Lung (tissue), 12 donors: ENCODE results near the gene IVD. TPM values are rescaled to one million over a fixed set of nuclear protein-coding genes. Genes with fewer than 3 reads are reported as not detected.

Source experiments
- ATAC-seq: fragments of 200-7000 bp; cut with Tn5 transposase; one replicate; pipeline ENCODE4 v1.9.1; 2020; ENCODE audit warnings: moderate number of reproducible peaks; ENCODE audit not compliant: insufficient read depth, low FRiP score
- DNase-seq, 3 donors: peaks; one replicate each; pipeline ENCODE4 v3.0.0-alpha.2; 2013 to 2017
- H3K27ac ChIP-seq, 2 donors: one replicate each; pipeline ENCODE4 v1.5.1; 2013; ENCODE audit warnings: mild to moderate bottlenecking in 2 of 2, moderate library complexity in 2 of 2, control low read depth in 1 of 2, inconsistent platforms in 1 of 2, low read depth in 1 of 2, low read length in 1 of 2
- H3K27me3 ChIP-seq, 3 donors: one replicate each; pipeline ENCODE4 v1.5.1; 2013; ENCODE audit warnings: low read length in 2 of 3; ENCODE audit not compliant: control insufficient read depth in 3 of 3, insufficient read depth in 3 of 3
- H3K36me3 ChIP-seq, 4 donors: one replicate each; pipeline ENCODE4 v1.5.1; 2013; ENCODE audit warnings: low read length in 4 of 4, mild to moderate bottlenecking in 1 of 4, moderate library complexity in 1 of 4; ENCODE audit not compliant: control insufficient read depth in 4 of 4, insufficient read depth in 4 of 4
- H3K4me1 ChIP-seq, 5 donors: one replicate each; pipeline ENCODE4 v1.5.1; 2013; ENCODE audit warnings: low read length in 5 of 5, mild to moderate bottlenecking in 2 of 5, moderate library complexity in 1 of 5; ENCODE audit not compliant: control insufficient read depth in 5 of 5, insufficient read depth in 5 of 5
- H3K4me3 ChIP-seq: one replicate; pipeline ENCODE4 v1.5.1; 2013; ENCODE audit warnings: mild to moderate bottlenecking, control low read depth, moderate library complexity
- H3K9ac ChIP-seq, 2 donors: one replicate each; pipeline ENCODE4 v1.5.1; 2013; ENCODE audit warnings: low read length in 2 of 2, control low read depth in 1 of 2; ENCODE audit not compliant: insufficient read depth in 1 of 2
- H3K9me3 ChIP-seq, 4 donors: one replicate each; pipeline ENCODE4 v1.5.1; 2013; ENCODE audit warnings: low read length in 3 of 4, mild to moderate bottlenecking in 1 of 4, moderate library complexity in 1 of 4; ENCODE audit not compliant: control insufficient read depth in 4 of 4, insufficient read depth in 3 of 4
- WGBS, 2 donors: extraction: QIAGEN DNeasy Blood & Tissue Kit; methylation state at CpG; one replicate each; pipeline ENCODE4 v1.1.7; 2013; 5-methylcytosine and 5-hydroxymethylcytosine counted together
- polyA plus RNA-seq, 2 donors: library from polyadenylated mRNA; stranded (reverse); fragments of 200-250 nt; gene quantifications; one replicate each; pipeline ENCODE4 v1.2.1, GENCODE V29; 2013
- total RNA-seq, 2 donors: library from RNA; depleted of rRNA in 1 of 2; stranded (reverse); fragments of >200 nt in 1 of 2; gene quantifications; one replicate each; pipeline ENCODE4 v1.2.1, GENCODE V29; 2014 to 2021
- TF ChIP-seq, protein P1 (sequence below): IDR thresholded peaks from 2 replicates; pipeline ENCODE4 v1.5.1; 2012; ENCODE audit warnings: mild to moderate bottlenecking; ENCODE audit errors: control extremely low read depth, extremely low read depth
- donor health status: control.
- donor health status: control.
- donor health status: Bipolar disorder and iron deficiency.
- donor health status: healthy.
- donor health status: DM: yes; HTN: yes; CAD: no.

Gene IVD
- total and polyA plus RNA-seq, 4 donors: 41.4 to 87.8 (median 49.3) TPM

DNA sequence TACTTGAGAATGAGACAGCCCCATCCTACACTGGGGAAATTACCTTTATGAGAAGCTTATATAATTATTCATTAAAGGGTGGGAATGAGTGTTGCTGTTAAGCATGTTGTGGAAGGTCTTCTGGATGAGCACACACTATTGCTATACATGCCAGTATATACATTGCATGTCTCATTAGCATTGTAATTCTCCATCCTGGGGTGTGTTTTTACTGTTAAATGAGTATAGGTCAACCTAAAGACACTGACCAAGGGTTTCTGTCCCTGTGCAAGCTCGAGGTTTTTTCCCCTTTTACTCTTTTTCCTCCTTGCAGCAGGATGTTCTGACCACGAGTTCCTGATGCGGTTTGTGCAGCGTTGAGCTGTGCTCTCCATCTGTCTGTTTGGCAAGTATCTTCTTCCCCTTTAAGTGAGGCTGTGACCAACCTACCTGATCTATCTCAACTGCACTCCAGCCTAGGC is 7.2 kb upstream of the IVD start:
- TF ChIP-seq, protein P1, sequence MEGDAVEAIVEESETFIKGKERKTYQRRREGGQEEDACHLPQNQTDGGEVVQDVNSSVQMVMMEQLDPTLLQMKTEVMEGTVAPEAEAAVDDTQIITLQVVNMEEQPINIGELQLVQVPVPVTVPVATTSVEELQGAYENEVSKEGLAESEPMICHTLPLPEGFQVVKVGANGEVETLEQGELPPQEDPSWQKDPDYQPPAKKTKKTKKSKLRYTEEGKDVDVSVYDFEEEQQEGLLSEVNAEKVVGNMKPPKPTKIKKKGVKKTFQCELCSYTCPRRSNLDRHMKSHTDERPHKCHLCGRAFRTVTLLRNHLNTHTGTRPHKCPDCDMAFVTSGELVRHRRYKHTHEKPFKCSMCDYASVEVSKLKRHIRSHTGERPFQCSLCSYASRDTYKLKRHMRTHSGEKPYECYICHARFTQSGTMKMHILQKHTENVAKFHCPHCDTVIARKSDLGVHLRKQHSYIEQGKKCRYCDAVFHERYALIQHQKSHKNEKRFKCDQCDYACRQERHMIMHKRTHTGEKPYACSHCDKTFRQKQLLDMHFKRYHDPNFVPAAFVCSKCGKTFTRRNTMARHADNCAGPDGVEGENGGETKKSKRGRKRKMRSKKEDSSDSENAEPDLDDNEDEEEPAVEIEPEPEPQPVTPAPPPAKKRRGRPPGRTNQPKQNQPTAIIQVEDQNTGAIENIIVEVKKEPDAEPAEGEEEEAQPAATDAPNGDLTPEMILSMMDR: no peak
- DNase-seq: peak in 1 of 3 donors; percentile 12
- Histone ChIP-seq H3K27ac (no peak overlapping the region), H3K9ac (no peak overlapping the region), H3K36me3 (peaks cover 0 to 5% (median 4%) of the 10 kb centered on the region in 4 donors), H3K9me3 (no peaks in the 10 kb centered on the region), H3K27me3 (no peaks in the 10 kb centered on the region), H3K4me3 (no peak overlapping the region), H3K4me1 (peaks cover 0 to 3% (median 0%) of the 10 kb centered on the region in 5 donors)
- no peak for ATAC-seq
- WGBS, 2 donors: 27 to 43% methylated on average over 4 of the region's 4 CpGs

DNA sequence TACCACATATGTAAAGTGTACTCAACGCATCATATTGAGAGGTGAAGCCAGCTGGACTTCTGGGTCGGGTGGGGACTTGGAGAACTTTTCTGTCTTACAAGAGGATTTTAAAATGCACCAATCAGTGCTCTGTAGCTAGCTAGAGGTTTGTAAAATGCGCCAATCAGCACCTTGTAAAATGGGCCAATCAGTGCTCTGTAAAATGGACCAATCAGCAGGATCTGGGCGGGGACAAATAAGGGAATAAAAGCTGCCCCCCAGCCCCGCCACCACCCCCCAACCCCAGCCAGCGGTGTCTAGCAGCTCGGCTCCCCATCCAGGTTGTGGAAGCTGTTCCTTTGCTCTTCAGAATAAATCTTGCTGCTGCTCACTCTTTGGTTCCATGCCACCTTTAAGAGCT is 6.2 kb upstream of the IVD start:
- Histone ChIP-seq H3K27me3 (no peaks in the 10 kb centered on the region), H3K27ac (no peak overlapping the region), H3K9ac (no peak overlapping the region), H3K36me3 (no peaks in the 10 kb centered on the region), H3K9me3 (no peaks in the 10 kb centered on the region), H3K4me1 (peaks cover 0 to 3% (median 0%) of the 10 kb centered on the region in 5 donors), H3K4me3 (no peak overlapping the region)
- DNase-seq (no peak), ATAC-seq (no peak)
- TF ChIP-seq, protein P1: no peak
- 80 to 82% methylated on average over 7 of the region's 7 CpGs for WGBS, 2 donors

DNA sequence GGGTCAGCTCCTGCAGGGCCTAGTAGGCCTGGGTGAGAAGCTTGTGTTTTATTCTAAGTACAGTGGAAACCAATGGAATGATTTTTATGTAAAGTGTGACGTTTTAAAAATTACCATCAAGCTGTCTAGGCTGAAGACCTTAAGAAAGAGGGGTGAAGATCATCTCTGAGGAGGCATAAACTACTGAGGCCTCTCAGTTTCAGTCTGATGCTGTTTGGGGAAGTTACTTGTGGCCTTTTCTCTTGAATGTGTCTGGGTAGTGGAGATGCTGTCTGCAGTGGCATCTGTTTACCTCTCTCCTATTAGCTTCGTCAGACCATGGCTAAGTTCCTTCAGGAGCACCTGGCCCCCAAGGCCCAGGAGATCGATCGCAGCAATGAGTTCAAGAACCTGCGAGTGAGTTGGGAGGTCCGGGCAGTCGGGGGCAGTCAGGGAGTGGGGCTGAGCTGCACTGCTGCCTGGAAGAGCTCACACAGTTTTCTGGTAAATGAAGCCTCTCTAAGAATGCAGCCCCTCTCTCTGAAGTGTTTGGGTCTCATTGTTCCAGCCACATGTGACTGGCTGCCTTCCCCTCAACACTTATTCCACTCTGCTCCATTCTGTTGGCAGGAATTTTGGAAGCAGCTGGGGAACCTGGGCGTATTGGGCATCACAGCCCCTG is 1.9 kb downstream of the IVD start:
- ATAC-seq (no peak), DNase-seq (no peak)
- no peak overlapping the region for H3K9ac ChIP-seq
- H3K9me3 ChIP-seq: no peaks in the 10 kb centered on the region
- 86 to 88% methylated on average over 8 of the region's 8 CpGs for whole genome bisulfite sequencing, 2 donors
- H3K27me3 ChIP-seq: no peaks in the 10 kb centered on the region
- peaks cover 8 to 24% (median 18%) of the 10 kb centered on the region in 4 donors for H3K36me3 ChIP-seq
- peaks cover 0 to 16% (median 3%) of the 10 kb centered on the region in 5 donors for H3K4me1 ChIP-seq
- TF ChIP-seq, protein P1: no peak
- no peak overlapping the region for H3K4me3 ChIP-seq
- no peak overlapping the region for H3K27ac ChIP-seq

DNA sequence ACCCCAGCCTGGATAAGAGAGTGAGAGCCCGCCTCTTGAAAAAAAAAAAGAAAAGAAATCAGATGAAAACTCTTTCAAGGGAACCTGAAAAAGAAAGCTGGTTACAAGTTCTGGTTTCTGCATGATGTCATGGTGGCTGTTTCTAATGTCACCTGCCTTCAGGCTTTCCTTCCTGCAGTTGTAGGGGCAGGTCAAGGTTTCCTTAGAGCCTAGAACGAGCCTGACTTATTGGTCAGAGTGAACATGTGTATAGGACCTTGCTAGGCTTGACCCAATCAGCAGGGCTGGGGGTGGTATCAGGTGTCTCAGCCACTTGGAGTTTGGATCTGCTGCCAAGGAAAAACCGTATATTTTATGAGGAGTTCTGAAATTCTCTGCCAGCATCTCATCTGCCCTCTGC is 3.8 kb downstream of the IVD start:
- ATAC-seq (no peak), DNase-seq (no peak)
- Histone ChIP-seq H3K27ac (no peak overlapping the region), H3K9me3 (no peaks in the 10 kb centered on the region), H3K27me3 (no peaks in the 10 kb centered on the region), H3K4me1 (peaks cover 0 to 16% (median 3%) of the 10 kb centered on the region in 5 donors), H3K36me3 (peaks cover 12 to 39% (median 28%) of the 10 kb centered on the region in 4 donors), H3K4me3 (no peak overlapping the region), H3K9ac (no peak overlapping the region)
- TF ChIP-seq, protein P1: no peak
- WGBS, 2 donors: 86 to 92% methylated on average over 3 of the region's 3 CpGs
